Calu3 (cell line): ENCODE measurements around the gene ABHD15. TPM values are rescaled to one million over a fixed set of nuclear protein-coding genes. Genes with fewer than 3 reads are reported as not detected.

Experiments
- Bru-seq: library from RNA; stranded (reverse); fragments of 400-500 nt; gene quantifications from one replicate; lab custom pipeline; 2021; lab: Mats Ljungman, UMichigan
- BruChase-seq, 2 experiments: library from RNA; stranded (reverse); fragments of 400-500 nt; gene quantifications; one replicate each; lab custom pipeline; 2021; lab: Mats Ljungman, UMichigan
- BruUV-seq: library from RNA; stranded (reverse); fragments of 400-500 nt; replicated peaks from 2 replicates; lab custom pipeline; 2021; lab: Mats Ljungman, UMichigan
- CTCF ChIA-PET: fragments of 300-600 bp; sonication (Branson Sonifier 250); formaldehyde crosslinking; loops from one replicate; lab custom pipeline; 2022; ENCODE audit warnings: antibody characterized with exemption; lab: Charles Lee
- DNase-seq: peaks from one replicate; pipeline ENCODE4 v3.0.0; 2022
- H3K27ac Mint-ChIP-seq: one replicate; pipeline ENCODE4 v1.8.0; 2022; ENCODE audit warnings: mixed read lengths; ENCODE audit not compliant: unreplicated experiment
- H3K27me3 Mint-ChIP-seq: one replicate; pipeline ENCODE4 v1.8.0; 2022; ENCODE audit warnings: mixed read lengths; ENCODE audit not compliant: unreplicated experiment
- H3K36me3 Mint-ChIP-seq: one replicate; pipeline ENCODE4 v1.8.0; 2022; ENCODE audit warnings: mild to moderate bottlenecking, moderate library complexity, mixed read lengths; ENCODE audit not compliant: insufficient read depth, unreplicated experiment
- H3K4me1 Mint-ChIP-seq: one replicate; pipeline ENCODE4 v1.8.0; 2022; ENCODE audit warnings: mild to moderate bottlenecking, low read depth, mixed read lengths; ENCODE audit not compliant: unreplicated experiment
- H3K4me3 Mint-ChIP-seq: one replicate; pipeline ENCODE4 v1.8.0; 2022; ENCODE audit warnings: mild to moderate bottlenecking, low read depth, moderate library complexity, mixed read lengths; ENCODE audit not compliant: unreplicated experiment
- H3K9me3 Mint-ChIP-seq: one replicate; pipeline ENCODE4 v1.8.0; 2022; ENCODE audit warnings: low read depth, mixed read lengths; ENCODE audit not compliant: unreplicated experiment
- intact Hi-C: fragments of 100-400 bp; cut with micrococcal nuclease; formaldehyde crosslinking; loops from one replicate; pipeline ENCODE4 v1.10.0; 2022; ENCODE audit not compliant: unreplicated experiment
- long read RNA-seq: library from polyadenylated mRNA; stranded (forward); transcript quantifications from one replicate; pipeline ENCODE4 v2.0.0, GENCODE V29; 2022
- total RNA-seq: library from RNA; stranded (reverse); gene quantifications from 2 replicates; pipeline ENCODE4 v1.2.3, GENCODE V29; 2022
- TF ChIP-seq, protein P1 (sequence below): fragments of 200-600 bp; IDR thresholded peaks from one replicate; pipeline ENCODE4 v1.8.0; 2022; ENCODE audit warnings: antibody characterized with exemption; ENCODE audit not compliant: unreplicated experiment

Gene ABHD15, protein sequence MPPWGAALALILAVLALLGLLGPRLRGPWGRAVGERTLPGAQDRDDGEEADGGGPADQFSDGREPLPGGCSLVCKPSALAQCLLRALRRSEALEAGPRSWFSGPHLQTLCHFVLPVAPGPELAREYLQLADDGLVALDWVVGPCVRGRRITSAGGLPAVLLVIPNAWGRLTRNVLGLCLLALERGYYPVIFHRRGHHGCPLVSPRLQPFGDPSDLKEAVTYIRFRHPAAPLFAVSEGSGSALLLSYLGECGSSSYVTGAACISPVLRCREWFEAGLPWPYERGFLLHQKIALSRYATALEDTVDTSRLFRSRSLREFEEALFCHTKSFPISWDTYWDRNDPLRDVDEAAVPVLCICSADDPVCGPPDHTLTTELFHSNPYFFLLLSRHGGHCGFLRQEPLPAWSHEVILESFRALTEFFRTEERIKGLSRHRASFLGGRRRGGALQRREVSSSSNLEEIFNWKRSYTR
- 12.5 and 12.9 TPM in 2 replicates for total RNA-seq
- percentile 55 among the genes with signal in this experiment for Bru-seq, nascent RNA
- percentile 74 among the genes with signal in this experiment for BruChase-seq, experiment 1, labeled RNA remaining after a 6-hour chase
- percentile 74 among the genes with signal in this experiment for BruChase-seq, experiment 2, labeled RNA remaining after a 2-hour chase
- long read RNA-seq, transcript ABHD15-201 (2 exons, 3,592 nt) = major isoform, 19 of 21 reads
- long read RNA-seq, partial matches to known transcripts = 0 of 21 reads
- long read RNA-seq, other reads (novel, unspliced or antisense) = 2 of 21 reads

DNA sequence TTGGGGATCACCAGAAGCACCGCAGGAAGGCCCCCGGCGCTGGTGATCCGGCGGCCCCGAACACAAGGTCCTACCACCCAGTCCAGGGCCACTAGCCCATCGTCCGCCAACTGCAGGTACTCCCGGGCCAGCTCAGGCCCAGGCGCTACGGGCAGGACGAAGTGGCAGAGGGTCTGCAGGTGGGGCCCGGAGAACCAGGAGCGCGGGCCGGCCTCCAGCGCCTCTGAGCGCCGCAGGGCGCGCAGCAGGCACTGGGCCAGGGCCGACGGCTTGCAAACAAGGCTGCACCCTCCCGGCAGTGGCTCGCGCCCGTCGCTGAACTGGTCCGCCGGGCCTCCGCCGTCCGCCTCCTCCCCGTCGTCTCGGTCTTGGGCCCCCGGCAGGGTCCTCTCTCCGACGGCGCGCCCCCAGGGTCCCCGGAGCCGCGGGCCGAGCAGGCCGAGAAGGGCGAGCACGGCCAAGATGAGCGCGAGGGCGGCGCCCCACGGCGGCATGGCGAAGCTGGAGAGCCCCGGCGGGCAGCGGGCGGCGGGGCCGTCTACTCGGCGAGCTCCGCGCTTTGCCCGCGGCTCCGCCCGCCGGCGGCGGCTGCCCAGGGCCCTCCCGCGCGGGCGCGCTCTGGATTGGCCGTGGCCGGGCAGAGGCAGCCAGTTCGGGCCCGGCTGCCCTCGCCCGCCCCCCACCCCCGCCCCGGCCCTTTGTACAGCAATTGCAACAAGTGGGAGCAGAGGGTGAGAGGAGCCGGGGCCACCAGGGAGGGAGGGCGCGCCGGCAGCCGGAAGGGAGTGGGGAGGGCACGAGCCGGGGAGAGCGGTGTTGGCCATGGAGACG is at the start of gene ABHD15:
TSS of gene ABHD15 (minus strand) at position 565 of the 831 bp plus-strand sequence. CDS start at position 494, 71 bp downstream.
- BruUV-seq = no TSS peak
- Mint-ChIP-seq H3K27me3 (no peaks in the 10 kb centered on the region), H3K27ac (peak within 1 kb of the TSS; percentile 82), H3K4me3 (peak within 1 kb of the TSS; percentile 85), H3K9me3 (no peaks in the 10 kb centered on the region), H3K4me1 (no peaks in the 10 kb centered on the region), H3K36me3 (peaks cover 56% of the 10 kb centered on the region)
- TF ChIP-seq, protein P1, sequence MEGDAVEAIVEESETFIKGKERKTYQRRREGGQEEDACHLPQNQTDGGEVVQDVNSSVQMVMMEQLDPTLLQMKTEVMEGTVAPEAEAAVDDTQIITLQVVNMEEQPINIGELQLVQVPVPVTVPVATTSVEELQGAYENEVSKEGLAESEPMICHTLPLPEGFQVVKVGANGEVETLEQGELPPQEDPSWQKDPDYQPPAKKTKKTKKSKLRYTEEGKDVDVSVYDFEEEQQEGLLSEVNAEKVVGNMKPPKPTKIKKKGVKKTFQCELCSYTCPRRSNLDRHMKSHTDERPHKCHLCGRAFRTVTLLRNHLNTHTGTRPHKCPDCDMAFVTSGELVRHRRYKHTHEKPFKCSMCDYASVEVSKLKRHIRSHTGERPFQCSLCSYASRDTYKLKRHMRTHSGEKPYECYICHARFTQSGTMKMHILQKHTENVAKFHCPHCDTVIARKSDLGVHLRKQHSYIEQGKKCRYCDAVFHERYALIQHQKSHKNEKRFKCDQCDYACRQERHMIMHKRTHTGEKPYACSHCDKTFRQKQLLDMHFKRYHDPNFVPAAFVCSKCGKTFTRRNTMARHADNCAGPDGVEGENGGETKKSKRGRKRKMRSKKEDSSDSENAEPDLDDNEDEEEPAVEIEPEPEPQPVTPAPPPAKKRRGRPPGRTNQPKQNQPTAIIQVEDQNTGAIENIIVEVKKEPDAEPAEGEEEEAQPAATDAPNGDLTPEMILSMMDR = no peak
- CTCF ChIA-PET = interaction anchor here (1.0 to 2.4 kb wide), 6 partner anchors 8 to 51 kb away, joined by 3 to 12 read pairs (median 4); no protein-coding TSS in a partner anchor
- peak; percentile 85 for DNase-seq
- intact Hi-C loops = no loop called here

DNA sequence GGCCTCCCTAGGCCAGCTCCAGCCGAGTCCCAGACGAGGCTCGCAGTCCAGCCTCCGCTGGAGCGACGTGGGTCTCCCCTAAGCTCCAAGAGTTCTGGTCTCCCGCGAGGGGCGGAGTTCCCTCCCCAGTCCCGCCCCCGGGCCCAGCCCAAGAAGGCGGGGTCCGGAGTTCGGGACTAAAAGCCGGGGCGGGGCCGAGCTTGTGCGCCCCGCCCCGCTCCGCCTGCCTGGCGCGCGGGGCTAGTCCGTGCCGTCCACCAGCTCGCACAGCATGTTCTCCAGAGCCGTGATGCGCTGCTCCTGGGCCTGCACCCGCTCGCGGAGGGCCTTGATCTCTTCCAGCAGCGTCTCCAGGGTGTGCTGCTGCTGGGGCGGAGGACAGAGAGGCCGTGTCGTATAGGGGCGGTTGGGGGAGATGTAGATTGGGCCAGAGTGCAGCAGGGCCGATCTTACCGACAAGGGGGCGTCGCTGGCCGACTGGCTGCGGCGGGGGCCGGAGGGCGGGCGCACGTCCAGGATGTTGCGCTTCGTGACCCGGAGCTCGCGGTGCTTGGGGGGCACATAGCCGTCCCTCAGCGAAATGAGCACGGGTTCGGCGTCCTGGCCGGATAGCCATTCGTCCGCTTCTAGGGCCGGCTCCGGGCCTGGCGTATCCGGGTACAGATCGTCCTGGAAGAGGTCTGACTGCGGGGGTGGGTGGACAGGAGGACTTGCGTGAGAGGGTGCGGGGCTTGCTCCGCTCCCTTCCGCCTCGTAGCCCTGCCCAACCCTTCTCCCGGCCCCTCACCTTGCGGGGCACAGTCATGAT is 48.9 kb upstream of the ABHD15 start:
- peak; percentile 88 for DNase-seq
- intact Hi-C loops = loop anchor here (5.0 kb wide), 1 partner anchor 33 kb away; no protein-coding TSS in a partner anchor
- H3K9me3 Mint-ChIP-seq = no peaks in the 10 kb centered on the region
- H3K4me3 Mint-ChIP-seq = peak overlapping the region; percentile 81
- H3K27ac Mint-ChIP-seq = peak overlapping the region; percentile 58
- H3K27me3 Mint-ChIP-seq = peaks cover 31% of the 10 kb centered on the region
- H3K36me3 Mint-ChIP-seq = peaks cover 11% of the 10 kb centered on the region
- H3K4me1 Mint-ChIP-seq = peaks cover 14% of the 10 kb centered on the region
- TF ChIP-seq, protein P1 = no peak
- CTCF ChIA-PET = interaction anchor here (0.6 to 1.1 kb wide), 5 partner anchors 21 to 478 kb away, joined by 3 to 8 read pairs (median 3); no protein-coding TSS in a partner anchor
- no TSS peak for BruUV-seq

DNA sequence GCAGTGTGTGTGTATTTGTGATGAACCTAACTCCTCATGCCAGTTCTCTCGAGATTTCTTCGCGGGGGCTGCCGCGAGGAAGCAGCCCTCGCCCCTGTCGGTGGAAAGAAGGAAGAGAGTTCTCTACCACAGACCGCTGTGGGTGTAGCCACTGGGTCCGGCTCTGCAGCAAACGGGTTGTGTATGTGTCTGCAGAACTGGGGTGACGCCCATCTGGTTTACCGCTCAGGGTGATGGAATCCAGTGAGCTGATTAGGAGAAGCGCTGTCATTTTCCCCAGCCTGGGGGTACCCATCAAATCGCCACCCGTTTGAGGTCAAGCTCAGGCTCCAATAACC is 48.2 kb upstream of the ABHD15 start:
- no peaks in the 10 kb centered on the region for H3K9me3 Mint-ChIP-seq
- no TSS peak for BruUV-seq
- H3K4me1 Mint-ChIP-seq = peaks cover 14% of the 10 kb centered on the region
- H3K27ac Mint-ChIP-seq = peak overlapping the region; percentile 54
- H3K4me3 Mint-ChIP-seq = peak overlapping the region; percentile 81
- TF ChIP-seq, protein P1 = no peak
- intact Hi-C loops = loop anchor here (5.0 kb wide), 1 partner anchor 33 kb away; no protein-coding TSS in a partner anchor
- CTCF ChIA-PET = interaction anchor here (0.9 to 1.1 kb wide), 2 partner anchors 21 to 245 kb away, joined by 3 to 8 read pairs; no protein-coding TSS in a partner anchor
- peaks cover 25% of the 10 kb centered on the region for H3K27me3 Mint-ChIP-seq
- peaks cover 11% of the 10 kb centered on the region for H3K36me3 Mint-ChIP-seq
- no peak for DNase-seq
